CD4-positive, alpha-beta T cell (primary cell): ENCODE measurements around the gene MAP3K7CL. TPM values are rescaled to one million over a fixed set of nuclear protein-coding genes. Genes with fewer than 3 reads are reported as not detected.
A peak's percentile ranks its signal among the peaks of the same experiment; 100 is the strongest.

Source experiments
- ATAC-seq: fragments of 200-7000 bp; cut with Tn5 transposase; one replicate; pipeline ENCODE4 v1.10.0; 2022; ENCODE audit warnings: mild to moderate bottlenecking; ENCODE audit not compliant: poor library complexity
- CTCF ChIA-PET: fragments of 350-600 bp; sonication (Branson Sonifier 250); formaldehyde crosslinking; loops from one replicate; lab custom pipeline; 2021; ENCODE audit warnings: antibody characterized with exemption, inconsistent platforms; lab: Charles Lee
- POLR2A ChIA-PET: fragments of 350-600 bp; sonication (Branson Sonifier 250); formaldehyde crosslinking; loops from one replicate; lab custom pipeline; 2021; ENCODE audit warnings: antibody characterized with exemption, inconsistent platforms; lab: Charles Lee
- DNase-seq, 14 experiments: peaks; one replicate each; pipeline ENCODE4 v3.0.0-alpha.2; 2013 to 2020; ENCODE audit warnings: mixed read lengths in 2 of 14
- H3K27ac ChIP-seq, 2 donors: one replicate each; pipeline versions ENCODE4 v1.5.1 to v1.7.0; 2013; ENCODE audit warnings: low read length in 2 of 2, low read depth in 1 of 2, mild to moderate bottlenecking in 1 of 2
- H3K27me3 ChIP-seq, 2 experiments: 1 replicate in 1 of 2; 2 replicates in 1 of 2; pipeline versions ENCODE4 v1.6.1 to v1.7.0; 2013; ENCODE audit warnings: low read length in 2 of 2, control low read depth in 1 of 2, mild to moderate bottlenecking in 1 of 2, moderate library complexity in 1 of 2; ENCODE audit not compliant: insufficient read depth in 2 of 2, control insufficient read depth in 1 of 2
- H3K36me3 ChIP-seq: one replicate; pipeline ENCODE4 v1.6.1; 2013; ENCODE audit warnings: low read length, control low read depth; ENCODE audit not compliant: insufficient read depth
- H3K4me1 ChIP-seq: one replicate; pipeline ENCODE4 v1.6.1; 2013; ENCODE audit warnings: low read length, control low read depth; ENCODE audit not compliant: insufficient read depth
- H3K4me3 ChIP-seq: one replicate; pipeline ENCODE4 v1.5.1; 2013; ENCODE audit warnings: mild to moderate bottlenecking, low read length, moderate library complexity
- H3K9me3 ChIP-seq, 2 experiments: 1 replicate in 1 of 2; 2 replicates in 1 of 2; pipeline versions ENCODE4 v1.6.1 to v1.7.0; 2013; ENCODE audit warnings: low read length in 2 of 2, mild to moderate bottlenecking in 2 of 2, control low read depth in 1 of 2, moderate library complexity in 1 of 2; ENCODE audit not compliant: control insufficient read depth in 1 of 2, insufficient read depth in 1 of 2
- H3K27ac Mint-ChIP-seq: one replicate; pipeline ENCODE4 v1.8.0; 2020; ENCODE audit warnings: mixed read lengths
- H3K27me3 Mint-ChIP-seq: one replicate; pipeline ENCODE4 v1.8.0; 2021; ENCODE audit warnings: mixed read lengths
- H3K36me3 Mint-ChIP-seq: one replicate; pipeline ENCODE4 v1.8.0; 2021; ENCODE audit warnings: low read depth, mixed read lengths
- H3K4me1 Mint-ChIP-seq: one replicate; pipeline ENCODE4 v1.8.0; 2021; ENCODE audit warnings: low read depth, mixed read lengths
- H3K4me3 Mint-ChIP-seq: one replicate; pipeline ENCODE4 v1.8.0; 2020; ENCODE audit warnings: mild to moderate bottlenecking, mixed read lengths
- H3K9me3 Mint-ChIP-seq: one replicate; pipeline ENCODE4 v1.8.0; 2020; ENCODE audit warnings: mixed read lengths
- intact Hi-C, 2 experiments: fragments of 100-400 bp; cut with DNase I in 1 of 2; cut with micrococcal nuclease in 1 of 2; formaldehyde crosslinking; loops; one replicate each; pipeline versions ENCODE4 v1.15.1 to v1.9.0; 2023 to 2025; cut with DNase I, micrococcal nuclease
- polyA plus RNA-seq, 2 donors: library from polyadenylated mRNA; unstranded; fragments of 120-200 nt; gene quantifications; one replicate each; pipeline ENCODE4 v1.2.1, GENCODE V29; 2013
- total RNA-seq, 174 experiments: library from RNA in 2 of 174; stranded (reverse) in 2 of 174; gene quantifications; one replicate each; pipeline ENCODE4 v1.2.3 and lab custom pipeline; 2021 to 2026
- TF ChIP-seq, protein P1 (sequence below): fragments of 200-600 bp; IDR thresholded peaks from one replicate; pipeline ENCODE4 v1.8.0; 2022; ENCODE audit warnings: antibody characterized with exemption, mild to moderate bottlenecking

Gene MAP3K7CL, protein sequence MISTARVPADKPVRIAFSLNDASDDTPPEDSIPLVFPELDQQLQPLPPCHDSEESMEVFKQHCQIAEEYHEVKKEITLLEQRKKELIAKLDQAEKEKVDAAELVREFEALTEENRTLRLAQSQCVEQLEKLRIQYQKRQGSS
- total RNA-seq: 1 to 10 TPM; 4.6 to 4.7 TPM
- 6.5 TPM for polyA plus RNA-seq (2013, experiment 1 of 2)
- 11.4 TPM for polyA plus RNA-seq (2013, experiment 2 of 2)
- total RNA-seq (lab: John Stamatoyannopoulos, UW): 0.40 to 12.6 (median 4.4) reads per million in 172 experiments

DNA sequence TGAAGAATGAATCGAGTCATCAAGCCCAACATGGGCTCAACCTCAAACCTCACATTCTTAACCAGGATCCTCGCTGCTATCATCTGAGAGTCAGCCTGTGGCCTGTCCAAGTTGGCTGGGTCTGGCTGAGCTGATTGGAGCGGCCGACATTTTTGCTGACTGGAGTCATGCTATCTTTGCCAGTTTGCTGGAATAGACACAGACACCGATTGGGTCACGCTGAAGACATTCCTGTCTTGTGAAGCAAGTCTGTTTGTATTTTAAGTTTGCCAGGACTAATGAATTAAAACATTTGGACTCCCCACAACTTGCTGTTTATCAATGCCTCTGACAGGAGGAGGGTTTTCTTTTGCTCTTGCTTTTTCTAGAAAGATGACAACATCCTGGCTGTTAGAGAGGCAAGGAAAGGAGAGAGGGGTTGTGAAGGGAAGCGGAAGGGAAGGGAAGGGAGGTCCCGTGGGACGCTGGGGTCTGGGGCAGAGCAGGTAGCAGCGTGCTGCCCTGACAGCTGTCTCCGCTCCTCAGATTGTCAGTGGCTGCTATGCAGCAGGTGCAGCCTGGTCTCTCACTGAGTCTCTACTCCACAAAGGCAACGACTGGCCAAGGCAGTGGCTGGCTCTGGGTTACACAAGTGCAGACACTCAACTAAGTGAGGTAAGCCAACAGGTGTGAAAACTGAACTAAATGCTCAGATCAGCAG lies at the start of gene MAP3K7CL:
TSS of gene MAP3K7CL (plus strand) at position 375 of the 700 bp plus-strand sequence. CDS start 2,701 bp downstream, outside the sequence.
- H3K27me3 Mint-ChIP-seq: no peaks in the 10 kb centered on the region
- H3K4me1 ChIP-seq: no peaks in the 10 kb centered on the region
- DNase-seq: no peak
- peaks cover 0 to 3% of the 10 kb centered on the region in 2 experiments for H3K9me3 ChIP-seq
- H3K4me3 Mint-ChIP-seq: no peak within 1 kb of the TSS
- H3K9me3 Mint-ChIP-seq: peaks cover 2% of the 10 kb centered on the region
- H3K36me3 Mint-ChIP-seq: no peaks in the 10 kb centered on the region
- no peak for ATAC-seq
- H3K36me3 ChIP-seq: no peaks in the 10 kb centered on the region
- H3K27me3 ChIP-seq: no peaks in the 10 kb centered on the region
- CTCF ChIA-PET: no interaction called here
- TF ChIP-seq, protein P1, sequence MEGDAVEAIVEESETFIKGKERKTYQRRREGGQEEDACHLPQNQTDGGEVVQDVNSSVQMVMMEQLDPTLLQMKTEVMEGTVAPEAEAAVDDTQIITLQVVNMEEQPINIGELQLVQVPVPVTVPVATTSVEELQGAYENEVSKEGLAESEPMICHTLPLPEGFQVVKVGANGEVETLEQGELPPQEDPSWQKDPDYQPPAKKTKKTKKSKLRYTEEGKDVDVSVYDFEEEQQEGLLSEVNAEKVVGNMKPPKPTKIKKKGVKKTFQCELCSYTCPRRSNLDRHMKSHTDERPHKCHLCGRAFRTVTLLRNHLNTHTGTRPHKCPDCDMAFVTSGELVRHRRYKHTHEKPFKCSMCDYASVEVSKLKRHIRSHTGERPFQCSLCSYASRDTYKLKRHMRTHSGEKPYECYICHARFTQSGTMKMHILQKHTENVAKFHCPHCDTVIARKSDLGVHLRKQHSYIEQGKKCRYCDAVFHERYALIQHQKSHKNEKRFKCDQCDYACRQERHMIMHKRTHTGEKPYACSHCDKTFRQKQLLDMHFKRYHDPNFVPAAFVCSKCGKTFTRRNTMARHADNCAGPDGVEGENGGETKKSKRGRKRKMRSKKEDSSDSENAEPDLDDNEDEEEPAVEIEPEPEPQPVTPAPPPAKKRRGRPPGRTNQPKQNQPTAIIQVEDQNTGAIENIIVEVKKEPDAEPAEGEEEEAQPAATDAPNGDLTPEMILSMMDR: no peak
- intact Hi-C loops: no loop called here
- H3K27ac ChIP-seq: no peak within 1 kb of the TSS
- POLR2A ChIA-PET: no interaction called here
- H3K4me3 ChIP-seq: no peak within 1 kb of the TSS
- H3K27ac Mint-ChIP-seq: no peak within 1 kb of the TSS
- no peaks in the 10 kb centered on the region for H3K4me1 Mint-ChIP-seq

DNA sequence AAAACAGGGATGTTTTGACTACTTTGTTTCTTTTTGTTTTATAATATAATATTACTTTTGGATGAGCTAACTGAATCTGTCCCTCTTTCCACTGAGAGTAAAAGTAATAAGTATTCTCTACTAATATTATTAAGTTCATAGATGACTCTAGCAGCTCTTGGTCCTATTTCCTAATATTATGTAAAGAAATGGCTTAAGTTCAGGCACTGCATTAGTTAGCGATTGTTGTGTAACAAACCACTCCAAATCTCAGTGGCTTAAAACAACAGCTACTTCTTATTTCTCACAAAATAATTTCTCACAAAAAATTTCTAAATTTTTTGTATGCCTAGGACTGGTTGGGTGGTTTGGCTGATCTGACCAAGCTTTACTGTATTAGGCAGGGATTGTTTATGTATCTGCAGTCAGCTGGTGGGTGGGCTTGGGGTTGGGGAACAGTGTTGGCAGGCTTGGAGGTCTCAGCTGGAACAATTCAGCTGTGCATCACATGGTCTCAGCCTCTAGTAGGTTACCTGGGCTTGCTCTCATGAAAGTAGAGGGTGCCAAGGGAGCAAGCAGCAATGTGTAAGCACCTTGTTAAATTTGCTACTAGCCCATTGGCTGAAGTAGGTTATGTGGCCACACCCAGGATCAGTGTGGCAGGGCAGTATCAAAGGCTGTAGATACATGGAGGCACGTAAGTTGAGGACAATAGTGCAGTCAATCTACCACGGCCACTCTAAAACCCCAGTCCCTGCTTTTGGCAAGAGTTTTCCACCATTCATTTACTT lies 48.2 kb upstream of the MAP3K7CL start:
- TF ChIP-seq, protein P1: no peak
- ChIA-PET POLR2A (interaction anchor here (1.4 to 1.8 kb wide), 2 partner anchors 58 to 80 kb away, joined by 5 to 6 read pairs; partner anchors contain the start of gene USP16), CTCF (interaction anchor here (0.5 kb wide), 1 partner anchor 7 kb away, joined by 3 read pairs; no protein-coding TSS in a partner anchor)
- Mint-ChIP-seq H3K27me3 (no peaks in the 10 kb centered on the region), H3K4me3 (no peak overlapping the region), H3K36me3 (peaks cover 11% of the 10 kb centered on the region), H3K4me1 (peaks cover 48% of the 10 kb centered on the region), H3K27ac (peak overlapping the region; percentile 95), H3K9me3 (no peaks in the 10 kb centered on the region)
- Histone ChIP-seq H3K4me3 (no peak overlapping the region), H3K27me3 (no peaks in the 10 kb centered on the region), H3K27ac (peak overlapping the region in 1 of 2 donors; percentile 10), H3K9me3 (no peaks in the 10 kb centered on the region), H3K4me1 (peaks cover 33% of the 10 kb centered on the region), H3K36me3 (peaks cover 6% of the 10 kb centered on the region)
- intact Hi-C loops: no loop called here
- no peak for ATAC-seq
- no peak for DNase-seq

DNA sequence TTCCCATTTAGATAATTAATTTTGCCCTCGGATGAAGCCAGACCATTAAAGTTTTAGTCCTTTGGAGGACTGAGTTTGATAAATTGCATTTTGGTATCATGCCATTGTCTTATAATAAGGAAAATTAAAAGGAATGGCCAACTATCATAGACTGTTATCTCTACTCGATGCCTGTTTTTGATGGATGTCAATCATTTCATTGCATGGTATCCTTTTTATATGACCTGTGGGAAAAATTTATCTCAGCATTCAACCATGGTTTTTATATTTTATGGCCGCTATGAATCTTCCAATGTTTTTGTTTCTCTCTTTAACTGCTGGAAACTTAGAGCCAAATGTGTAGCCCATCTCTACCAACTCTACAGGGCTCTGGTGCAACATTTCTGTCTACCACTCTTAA lies 47.1 kb upstream of the MAP3K7CL start:
- DNase-seq: no peak
- Histone ChIP-seq H3K9me3 (no peaks in the 10 kb centered on the region), H3K27ac (no peak overlapping the region), H3K27me3 (no peaks in the 10 kb centered on the region), H3K36me3 (peaks cover 7% of the 10 kb centered on the region), H3K4me1 (peaks cover 31% of the 10 kb centered on the region), H3K4me3 (no peak overlapping the region)
- H3K9me3 Mint-ChIP-seq: no peaks in the 10 kb centered on the region
- ChIA-PET CTCF (no interaction called here), POLR2A (interaction anchor here (1.8 kb wide), 1 partner anchor 59 kb away, joined by 6 read pairs; the partner anchor contains the start of gene USP16)
- ATAC-seq: no peak
- H3K27ac Mint-ChIP-seq: peak overlapping the region; percentile 82
- intact Hi-C loops: no loop called here
- H3K4me1 Mint-ChIP-seq: peaks cover 40% of the 10 kb centered on the region
- TF ChIP-seq, protein P1: no peak
- H3K36me3 Mint-ChIP-seq: peaks cover 11% of the 10 kb centered on the region
- H3K27me3 Mint-ChIP-seq: no peaks in the 10 kb centered on the region
- no peak overlapping the region for H3K4me3 Mint-ChIP-seq
